Stimulated activated CD8-positive, alpha-beta memory T cell treated with anti-CD3 and anti-CD28 coated beads, Interleukin-4, amount 100 ng/mL, for 48 hours (primary cell): ENCODE data around the gene AQP2.

Source experiments
- DNase-seq: peaks from one replicate; pipeline ENCODE4 v3.0.0-alpha.2; 2020

Gene AQP2

DNA sequence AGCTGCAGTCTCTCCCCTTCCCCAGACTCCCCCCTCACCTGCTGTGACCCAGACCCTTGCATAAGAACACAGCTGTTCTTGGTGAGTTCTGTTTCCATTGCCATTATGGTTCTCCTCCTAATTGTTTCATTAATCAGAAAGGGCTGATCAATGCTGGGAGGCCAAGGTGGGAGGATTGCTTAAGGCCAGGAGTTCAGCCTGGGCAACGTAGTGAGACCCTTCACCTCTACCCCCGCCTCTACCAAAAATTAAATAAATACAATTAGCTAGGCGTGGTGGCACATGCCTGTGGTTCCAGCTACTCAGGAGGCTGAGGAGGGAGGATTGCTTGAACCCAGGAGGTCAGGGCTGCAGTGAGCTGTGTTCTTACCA, 29.6 kb upstream of the AQP2 start:
- DNase-seq = no peak

DNA sequence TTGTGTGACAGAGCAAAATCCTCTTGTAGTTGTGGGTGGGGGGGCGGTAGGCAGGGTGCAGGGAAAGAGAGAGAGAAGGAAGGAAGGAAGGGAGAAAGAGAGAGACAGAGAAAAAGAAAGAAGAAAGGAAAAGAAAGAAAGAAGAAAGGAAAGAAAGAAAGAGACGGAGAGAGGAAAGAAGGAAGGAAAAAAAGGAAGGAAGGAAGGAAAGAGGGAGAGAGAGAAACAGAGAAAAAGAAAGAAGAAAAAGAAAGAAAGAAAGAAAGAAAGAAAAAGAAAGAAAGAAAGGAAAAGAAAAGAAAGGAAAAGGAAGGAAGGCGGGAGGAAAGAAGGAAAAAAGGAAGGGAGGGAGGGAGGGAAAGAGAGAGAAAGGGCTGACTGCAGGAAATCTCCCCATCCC, 29.2 kb upstream of the AQP2 start:
- DNase-seq = no peak

DNA sequence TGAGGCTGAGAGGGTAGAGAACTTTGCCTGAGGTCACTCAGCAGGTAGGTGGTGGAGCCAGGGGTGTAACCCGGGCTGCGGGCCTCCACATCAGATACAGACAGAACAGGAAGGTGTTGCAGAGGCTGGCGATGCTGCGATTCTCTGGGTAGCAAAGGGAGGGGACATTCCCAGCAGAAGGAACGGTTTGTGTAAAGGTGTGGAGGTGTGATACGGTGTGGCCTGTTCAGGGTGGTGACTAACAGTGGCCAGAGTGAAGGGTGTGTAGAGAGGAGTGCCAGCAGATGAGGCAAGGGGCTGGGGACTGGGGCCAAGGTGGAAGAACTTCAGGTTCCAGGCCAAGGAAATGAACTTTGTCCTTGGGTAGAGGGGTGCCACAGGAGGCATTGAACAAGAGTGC, 28.6 kb upstream of the AQP2 start:
- DNase-seq = no peak

DNA sequence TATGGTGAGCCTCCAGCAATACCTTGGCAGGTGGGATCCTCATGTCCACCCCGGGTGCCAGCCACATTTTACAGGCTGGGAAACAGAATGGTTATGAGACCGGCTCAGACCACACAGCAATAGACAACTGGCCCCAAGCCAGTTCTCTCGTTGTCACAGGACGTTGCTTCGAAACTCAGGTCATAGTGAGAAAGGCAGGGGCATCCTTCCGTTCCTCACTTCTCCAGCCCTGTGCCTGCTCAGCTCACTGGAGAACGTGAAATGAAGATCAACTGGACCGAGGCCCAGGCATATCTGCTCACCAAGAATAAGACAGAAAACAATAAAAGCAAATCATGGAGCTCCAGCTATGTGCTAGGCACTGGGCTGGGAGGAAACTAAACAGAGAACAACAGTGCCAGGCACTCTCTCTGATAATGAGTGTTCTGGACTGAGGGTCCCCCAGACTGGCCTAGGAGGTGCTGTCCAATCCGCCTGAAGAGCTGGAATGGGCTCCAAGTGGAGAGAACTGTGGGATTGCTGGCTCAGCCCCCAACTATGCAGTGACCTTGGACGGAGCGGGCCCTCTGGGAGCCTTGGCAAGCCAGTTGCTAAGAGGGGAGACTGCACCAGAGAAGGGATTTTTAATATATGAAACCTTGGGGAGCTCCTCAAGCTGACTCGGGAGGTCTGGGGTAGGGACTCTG, 28.0 kb upstream of the AQP2 start:
- no peak for DNase-seq

DNA sequence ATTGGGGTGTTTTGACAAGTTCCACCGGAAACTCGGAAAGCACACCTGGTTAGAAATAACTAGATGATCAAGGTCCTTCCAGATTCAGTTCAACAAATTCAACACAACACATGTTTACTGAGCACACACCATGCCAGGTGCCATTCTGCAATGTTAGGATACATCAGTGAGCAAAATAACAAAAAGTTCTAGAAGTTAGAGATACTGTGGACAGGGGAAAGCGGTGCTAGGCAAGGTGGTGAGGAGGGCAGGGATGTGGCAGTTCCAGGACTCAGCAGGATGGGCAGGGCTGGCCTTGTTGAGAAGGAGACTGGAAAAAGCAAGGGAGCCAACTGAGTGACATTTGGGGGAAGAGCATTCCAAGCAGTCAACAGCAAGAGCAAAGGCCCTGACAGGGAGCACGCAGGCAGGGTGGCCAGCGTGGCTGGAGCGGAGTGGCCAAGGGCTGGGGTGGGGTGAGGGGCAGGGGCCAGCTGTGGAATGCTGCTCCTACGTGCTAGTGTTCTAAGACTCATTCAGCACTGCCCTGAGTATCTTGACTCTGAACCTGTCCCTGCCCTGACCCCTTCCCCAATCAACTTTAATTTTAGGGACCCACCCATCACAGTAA, 27.4 kb upstream of the AQP2 start:
- no peak for DNase-seq

DNA sequence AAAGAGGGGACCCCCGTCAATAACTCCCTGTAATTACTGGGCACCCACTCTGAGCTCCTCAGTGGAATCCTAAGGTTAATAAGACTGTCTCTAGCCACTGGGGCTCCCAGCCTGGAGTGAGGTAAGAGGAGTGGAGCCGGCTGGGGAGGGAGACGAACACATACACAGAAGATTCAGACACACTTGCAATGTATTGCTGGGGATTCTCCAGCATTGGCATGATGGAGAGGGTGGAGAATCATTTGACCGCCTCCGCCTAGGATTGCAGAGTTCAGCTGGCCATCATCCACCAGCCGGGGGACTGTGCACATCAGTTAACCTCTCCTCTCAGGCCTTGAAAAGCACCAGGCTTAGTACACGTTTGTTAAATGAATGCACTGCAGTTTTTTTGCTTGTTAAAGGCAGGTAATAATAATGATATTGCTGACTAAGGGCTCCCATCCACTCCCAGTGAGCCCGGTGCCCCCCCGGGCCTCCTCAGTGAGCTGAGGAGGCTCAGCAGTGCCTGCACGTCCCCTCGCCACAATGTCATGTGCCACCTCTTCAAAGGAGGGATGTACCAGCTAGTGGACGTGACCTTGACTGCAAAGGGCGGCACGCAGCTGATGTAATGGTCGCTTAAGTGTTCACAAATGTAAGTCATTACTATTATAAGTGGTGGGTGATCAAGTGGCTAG, 26.5 kb upstream of the AQP2 start:
- DNase-seq = no peak

DNA sequence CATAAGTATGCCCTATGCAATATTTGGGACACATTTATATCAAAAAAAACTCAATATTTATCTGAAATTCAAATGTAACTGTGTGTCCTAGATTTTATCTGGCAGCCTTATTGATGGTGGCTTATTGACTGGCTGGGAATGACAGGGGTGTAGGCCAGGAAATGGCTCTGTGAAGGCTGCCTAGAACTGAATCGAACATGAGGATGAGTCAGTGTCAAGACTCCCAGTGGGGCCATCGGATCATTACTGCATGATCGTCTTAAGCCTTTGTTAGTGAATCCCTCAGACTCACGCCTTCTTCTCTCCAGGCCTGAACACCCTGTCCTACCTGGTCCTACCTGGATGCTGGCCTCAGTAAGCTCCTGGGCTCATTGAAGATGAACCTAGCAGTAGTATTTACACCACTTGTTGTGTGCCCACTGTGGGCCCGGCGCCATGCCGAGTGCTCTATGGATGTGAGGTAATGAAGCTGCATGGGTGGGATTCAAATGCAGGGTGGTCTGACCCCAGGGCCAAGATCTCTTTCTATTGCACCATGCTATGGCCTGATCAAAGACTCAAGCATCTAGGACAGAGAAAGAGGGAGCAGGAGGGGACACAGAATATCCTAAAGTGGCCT, 25.8 kb upstream of the AQP2 start:
- no peak for DNase-seq

DNA sequence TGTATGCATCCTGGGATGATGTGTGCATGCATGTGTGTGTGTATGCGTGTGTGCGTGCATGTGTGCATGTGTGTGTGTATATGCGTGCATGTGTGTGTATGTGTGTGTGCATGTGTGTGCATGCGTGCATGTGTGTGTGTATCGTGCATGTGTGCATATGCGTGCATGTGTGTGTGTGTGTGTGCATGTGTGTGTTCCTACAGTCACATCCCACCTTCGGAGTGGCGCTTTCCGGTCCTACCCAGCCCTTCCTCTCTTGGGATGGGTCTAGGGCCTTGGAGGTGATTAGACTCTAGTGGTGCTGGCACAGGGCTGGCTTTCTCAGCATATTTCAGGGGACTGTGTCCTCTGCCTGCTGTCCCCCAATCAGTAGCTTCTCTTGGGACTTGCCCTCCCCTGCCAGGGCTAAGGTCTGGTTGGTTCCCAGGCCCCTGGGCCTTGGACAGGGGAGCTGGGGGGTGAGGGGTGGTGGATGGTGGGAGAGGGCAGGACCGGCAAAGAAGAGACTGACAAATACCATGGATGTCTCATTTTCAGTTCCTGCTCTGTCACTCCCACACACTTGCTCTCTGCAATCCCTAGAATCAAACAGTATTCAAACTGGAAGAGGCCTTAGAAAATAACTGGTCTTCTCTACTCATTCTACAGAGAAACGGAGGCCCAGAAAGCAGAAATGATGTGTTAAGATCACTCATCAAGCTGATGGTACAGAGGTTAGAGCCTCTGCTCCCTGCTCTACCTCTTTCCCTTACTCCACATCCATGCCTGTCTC, 24.9 kb upstream of the AQP2 start:
- DNase-seq = no peak

DNA sequence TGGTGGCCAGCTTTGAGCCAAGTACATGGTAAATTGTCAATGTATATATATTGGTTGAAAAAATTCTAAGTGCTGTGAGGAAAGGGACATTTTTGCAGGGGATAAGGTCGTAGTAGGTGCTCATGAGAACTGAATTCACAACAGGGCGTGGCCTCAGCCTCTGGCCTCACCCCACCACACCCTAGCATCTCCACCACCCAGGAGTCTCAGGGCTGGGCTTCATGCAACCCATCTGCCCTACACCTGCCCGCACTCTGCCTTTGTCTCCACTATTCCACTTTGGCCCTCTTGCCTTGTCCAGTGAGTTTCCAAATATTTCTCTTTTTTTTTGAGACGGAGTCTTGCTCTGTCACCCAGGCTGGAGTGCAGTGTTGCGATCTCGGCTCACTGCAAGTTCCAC, 22.1 kb upstream of the AQP2 start:
- no peak for DNase-seq

DNA sequence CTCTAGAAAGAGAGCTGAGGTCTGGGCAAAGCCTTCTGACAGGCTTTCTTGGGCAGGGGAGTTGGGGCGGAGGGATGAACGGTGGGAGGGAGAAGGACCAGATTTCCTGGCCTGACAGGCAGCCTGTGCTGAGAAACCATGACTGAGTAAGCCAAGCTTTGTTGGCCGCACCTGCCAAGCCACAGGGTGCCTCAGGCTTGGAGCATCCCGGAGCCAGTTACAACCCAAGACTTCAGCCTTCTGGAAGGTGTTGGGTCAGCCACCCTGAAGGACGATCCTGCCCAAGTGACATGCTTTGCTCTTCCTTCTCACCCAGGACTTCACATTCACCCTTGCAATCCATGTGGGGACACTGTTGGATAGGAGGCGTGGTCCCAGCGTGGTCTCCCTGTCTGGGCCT, 21.0 kb upstream of the AQP2 start:
- DNase-seq = no peak

DNA sequence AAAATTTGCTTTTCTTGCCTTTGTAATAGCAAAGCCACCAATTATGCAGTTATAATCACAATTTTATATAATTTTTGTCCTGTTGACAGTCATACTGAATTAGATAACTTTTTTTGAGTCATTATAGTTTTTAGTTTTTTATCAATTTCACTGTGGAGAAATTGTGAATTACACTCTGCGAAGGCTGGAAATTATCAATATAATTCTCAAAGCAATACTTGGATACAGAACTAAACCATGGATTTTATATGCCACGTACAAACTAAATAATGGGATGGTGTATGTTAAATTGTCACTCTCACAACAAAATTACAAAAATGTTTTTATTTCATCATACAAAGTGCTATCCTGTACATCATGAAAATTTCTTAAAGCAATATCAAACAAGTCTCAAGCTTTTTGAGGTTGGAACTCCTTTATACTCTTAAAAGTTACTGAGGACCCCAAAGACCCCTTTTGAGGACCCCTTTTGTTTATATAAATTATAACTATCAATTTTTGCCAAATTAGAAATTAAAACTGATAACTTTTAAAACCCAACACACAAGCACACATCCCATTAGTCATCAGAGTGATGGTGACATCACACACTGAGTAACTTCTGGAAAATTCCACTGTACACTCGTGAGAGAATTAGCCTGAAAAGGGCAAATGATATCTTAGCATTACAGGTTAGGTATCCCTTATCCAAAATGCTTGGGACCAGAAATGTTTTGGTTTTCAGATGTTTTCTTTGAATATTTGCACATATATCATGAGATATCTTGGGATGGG, 19.8 kb upstream of the AQP2 start:
- no peak for DNase-seq

DNA sequence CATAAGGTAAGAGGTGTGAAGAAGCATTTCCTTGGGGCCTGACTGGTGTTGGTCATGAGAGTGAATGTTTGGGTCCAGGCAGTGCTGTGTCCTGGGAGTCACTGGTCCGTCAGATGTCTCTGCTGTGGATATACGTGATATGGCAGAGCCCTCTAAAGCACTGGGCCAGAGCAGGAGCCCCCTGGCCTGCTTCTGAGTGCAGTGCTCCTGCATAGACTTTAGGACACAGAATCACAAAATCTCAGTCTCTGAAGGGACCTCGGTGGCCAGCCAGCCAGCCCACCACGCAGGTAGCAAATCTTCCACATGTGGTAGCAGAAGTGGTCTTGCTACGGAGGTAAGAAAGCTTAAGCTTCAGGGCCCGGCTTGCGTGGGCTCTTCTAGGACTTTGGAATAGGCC, 18.5 kb upstream of the AQP2 start:
- DNase-seq = no peak

DNA sequence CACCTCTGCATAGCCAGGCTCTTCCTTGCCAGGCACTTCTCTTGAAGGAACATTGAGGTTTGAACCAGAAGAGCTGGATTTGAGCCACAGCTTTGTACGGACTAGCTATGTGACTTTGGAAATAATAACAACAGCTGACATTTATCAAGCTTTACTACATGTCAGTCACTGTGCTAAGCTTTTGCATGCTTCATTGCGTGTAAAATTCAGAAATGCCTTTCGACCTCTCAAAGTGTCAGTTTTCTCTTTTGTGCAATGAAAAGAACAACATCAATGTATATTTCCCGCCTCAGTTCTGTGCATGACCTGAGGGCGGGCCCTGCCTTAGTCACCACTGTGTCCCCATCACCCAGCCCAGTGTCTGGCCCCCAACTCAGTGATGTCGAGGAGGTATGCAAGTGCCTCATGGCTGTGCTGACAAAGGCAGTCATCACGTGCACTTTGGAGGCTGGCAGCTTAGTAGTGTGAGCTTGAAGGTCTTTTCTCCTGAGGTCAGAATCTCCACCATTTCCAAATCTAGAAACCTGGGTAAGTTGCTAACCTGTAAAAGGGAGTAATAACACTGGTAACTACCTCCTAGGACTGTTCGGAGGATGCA, 17.9 kb upstream of the AQP2 start:
- DNase-seq = no peak

DNA sequence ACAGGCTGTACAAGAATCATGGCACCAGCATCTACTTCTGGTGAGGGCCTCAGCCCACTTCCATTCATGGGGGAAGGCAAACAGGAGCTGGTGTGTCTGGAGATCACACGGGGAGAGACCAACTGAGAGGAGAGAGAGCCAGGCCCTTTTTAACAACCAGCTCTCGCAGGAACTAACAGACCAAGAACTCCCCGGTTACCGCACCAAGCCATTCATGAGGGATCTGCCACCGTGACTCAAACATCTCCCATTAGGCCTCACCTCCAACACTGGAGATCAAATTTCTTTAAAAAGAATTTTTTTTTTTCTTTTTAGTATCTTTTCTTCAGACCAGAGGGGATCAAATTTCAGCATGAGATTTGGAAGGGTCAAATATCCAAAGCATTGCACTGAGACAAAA, 16.7 kb upstream of the AQP2 start:
- DNase-seq = no peak

DNA sequence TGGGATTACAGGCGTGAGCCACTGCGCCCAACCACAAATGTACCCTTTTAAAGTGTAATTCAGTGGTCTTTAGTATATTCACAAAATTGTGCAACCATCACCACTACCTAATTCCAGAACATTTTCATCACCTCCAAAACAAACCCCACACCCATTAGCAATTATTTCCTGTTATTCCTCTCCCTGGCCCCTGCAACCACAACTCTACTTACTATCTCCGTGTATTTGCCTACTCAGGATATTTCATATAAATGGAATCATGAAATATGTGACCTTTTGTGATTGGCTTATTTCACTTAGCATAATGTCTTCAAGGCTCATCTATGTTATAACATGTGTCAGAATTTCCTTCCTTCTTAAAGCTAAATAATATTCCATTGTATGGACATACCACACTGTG, 16.0 kb upstream of the AQP2 start:
- no peak for DNase-seq

DNA sequence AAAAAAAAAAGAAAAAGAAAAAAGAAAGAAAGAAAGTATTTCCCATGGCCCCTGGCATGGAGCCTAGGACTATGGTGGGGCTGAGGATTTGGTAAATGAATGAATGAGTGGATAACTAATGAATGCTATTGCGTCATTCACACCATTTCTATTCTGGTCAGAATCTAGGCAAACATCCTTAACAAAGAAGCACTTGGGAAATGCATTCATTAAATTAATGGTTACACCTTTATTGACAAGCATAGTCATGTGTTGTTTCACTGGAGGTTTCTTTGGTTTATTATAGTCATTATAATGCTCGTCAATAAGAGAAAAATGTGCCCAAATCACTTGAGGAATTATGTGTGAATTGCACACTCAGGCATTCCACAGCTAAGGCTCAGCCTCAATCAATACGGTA, 13.6 kb upstream of the AQP2 start:
- DNase-seq = no peak

DNA sequence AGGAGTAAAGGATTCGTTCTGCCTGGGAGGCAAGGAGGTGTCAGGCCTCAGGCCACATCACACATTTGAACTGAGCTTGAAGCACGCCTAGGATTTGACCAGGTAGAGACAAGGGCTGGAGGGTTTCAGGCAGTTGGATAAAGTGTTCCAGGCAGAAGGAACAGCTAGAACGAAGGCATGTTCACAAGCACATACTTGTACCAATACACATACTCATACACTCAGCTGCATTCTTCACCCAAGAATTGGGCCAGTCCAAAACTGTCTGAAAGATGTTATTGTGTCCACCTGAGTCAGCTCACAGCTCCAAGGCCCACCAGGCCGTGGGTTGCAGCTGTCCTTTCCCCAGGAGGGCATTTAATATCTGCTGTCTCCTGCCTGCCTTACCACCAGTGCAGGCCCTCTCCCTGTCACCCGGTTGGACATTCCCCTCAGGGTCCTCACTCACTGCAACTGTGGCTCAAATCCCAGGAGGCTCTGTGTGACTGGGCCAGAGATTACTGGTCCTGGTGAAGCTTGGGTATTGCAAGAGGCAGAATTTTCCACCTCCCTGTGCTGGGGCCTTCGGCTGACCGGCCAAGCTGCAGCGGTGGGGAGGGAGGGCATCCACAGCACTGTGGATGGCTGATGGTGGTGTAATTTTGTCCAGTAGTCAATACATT, 12.8 kb upstream of the AQP2 start:
- no peak for DNase-seq

DNA sequence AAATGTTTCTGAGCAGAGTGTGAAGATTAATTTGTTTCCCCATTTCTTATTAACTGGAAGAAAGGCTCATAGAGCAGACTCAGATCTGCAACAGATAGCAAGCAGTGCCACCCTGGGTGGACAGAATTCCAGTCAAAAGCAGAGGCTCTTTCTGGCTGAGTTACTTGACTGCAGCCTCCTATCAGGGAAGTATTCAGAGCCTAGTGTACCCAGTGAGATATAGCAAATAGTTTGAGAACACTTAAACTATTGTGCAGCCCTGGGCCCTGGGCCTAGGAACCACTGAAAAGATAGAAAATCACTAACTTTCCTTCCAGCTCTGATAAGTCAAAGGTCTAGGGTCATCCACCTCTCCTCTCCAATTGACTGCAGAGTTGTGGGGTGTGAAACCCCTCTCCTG, 11.2 kb upstream of the AQP2 start:
- no peak for DNase-seq

DNA sequence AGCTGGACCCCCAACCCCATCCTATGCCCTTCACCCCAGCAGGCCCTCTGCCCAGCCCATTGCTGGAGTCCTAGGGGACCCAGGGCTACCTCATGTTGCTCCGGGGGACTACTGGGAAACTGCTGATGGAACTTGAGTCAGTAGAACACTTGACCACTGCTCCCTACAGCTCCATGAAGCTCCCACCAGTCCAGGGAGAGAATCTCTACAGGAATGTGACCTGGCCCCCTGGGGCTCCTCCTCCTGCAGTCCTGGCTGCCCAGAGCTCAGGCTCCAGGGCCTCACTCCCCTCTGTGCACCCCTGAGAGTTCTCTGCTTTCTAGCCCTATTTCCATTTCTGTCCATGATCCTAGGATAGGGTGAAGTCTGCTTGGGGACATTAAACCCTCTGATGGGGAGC, 10.8 kb upstream of the AQP2 start:
- no peak for DNase-seq

DNA sequence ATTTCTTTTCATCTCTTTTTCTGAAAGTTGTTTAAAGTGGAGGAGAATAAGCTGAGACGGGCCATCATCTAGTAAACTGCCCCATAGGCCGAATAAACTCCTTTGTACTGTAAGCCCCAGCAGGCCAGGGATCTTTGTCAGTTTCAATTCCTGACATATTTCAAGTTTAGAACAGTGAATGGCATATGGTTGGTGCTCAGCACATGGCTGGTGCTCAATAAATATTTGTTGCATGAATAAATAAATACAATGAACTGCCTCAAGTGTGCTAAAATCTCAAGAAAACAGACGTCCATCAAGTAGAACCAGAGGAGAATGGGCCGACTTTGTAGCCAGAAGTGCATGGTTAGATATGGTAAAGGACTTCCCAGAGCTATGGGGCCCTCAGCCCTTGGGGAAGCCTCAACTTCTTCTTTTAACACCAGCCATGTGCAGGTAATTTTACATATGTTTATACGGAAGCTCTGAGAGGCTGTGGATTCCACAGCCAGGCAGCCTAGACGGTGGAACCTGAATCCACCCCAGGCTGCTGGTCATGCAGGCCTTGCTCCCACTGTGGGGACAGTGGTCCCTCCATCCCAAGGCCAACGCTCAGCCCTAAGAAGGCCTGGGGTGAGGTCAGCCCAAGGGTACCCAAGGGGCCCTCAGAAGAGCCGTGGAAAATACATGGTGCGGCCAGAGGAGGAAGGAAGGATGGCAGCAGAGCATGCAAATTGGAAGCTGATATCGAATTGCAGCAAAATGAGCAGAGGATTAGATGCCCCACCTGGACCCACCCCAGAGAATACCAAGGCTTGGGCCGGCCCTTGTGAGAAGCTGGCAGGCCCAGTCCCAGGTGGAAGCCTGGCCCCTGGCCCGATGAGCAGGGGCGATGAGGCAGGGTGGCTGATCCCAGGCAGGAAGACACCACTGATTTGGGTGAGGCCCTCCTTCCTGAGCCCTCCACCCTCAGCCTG, 8.7 kb upstream of the AQP2 start:
- no peak for DNase-seq

DNA sequence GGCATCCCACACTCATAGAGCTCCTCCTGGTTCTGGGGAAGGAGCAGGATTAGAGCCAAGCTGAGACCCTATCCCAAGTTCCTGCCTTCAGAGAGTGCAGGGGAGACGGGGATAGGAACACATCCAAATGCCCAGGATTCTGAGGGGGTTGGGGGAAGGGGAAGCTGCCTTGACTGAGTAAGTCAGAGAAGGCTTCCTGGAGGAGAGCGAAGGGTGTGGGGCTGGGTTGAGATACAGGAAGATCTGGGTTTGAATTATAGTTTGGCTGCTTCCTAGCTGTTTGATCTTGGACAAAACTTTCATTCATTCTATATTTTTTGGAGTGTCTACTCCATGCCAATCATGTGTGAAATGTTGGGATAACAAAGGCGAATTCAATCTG, 8.0 kb upstream of the AQP2 start:
- DNase-seq = no peak
